ENCODE results near the gene ACTRT2. TPM values are rescaled to one million over a fixed set of nuclear protein-coding genes. Genes with fewer than 3 reads are reported as not detected.

ACTRT2 gene
- total RNA-seq, 1 experiment from 2014 or later: not detected

- H3K36me3 Mint-ChIP-seq (ENCODE audit: insufficient read depth, unreplicated experiment): no peaks in the 10 kb centered on the region
- no peak overlapping the region for H3K4me3 Mint-ChIP-seq (ENCODE audit: low read depth, unreplicated experiment)
- DNase-seq: no peak
- TF ChIP-seq, protein P1, sequence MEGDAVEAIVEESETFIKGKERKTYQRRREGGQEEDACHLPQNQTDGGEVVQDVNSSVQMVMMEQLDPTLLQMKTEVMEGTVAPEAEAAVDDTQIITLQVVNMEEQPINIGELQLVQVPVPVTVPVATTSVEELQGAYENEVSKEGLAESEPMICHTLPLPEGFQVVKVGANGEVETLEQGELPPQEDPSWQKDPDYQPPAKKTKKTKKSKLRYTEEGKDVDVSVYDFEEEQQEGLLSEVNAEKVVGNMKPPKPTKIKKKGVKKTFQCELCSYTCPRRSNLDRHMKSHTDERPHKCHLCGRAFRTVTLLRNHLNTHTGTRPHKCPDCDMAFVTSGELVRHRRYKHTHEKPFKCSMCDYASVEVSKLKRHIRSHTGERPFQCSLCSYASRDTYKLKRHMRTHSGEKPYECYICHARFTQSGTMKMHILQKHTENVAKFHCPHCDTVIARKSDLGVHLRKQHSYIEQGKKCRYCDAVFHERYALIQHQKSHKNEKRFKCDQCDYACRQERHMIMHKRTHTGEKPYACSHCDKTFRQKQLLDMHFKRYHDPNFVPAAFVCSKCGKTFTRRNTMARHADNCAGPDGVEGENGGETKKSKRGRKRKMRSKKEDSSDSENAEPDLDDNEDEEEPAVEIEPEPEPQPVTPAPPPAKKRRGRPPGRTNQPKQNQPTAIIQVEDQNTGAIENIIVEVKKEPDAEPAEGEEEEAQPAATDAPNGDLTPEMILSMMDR (IDR thresholded peaks at IDR 0.05; ENCODE audit: unreplicated experiment): no peak
- no TSS peak for BruUV-seq (replicated peaks)
- CTCF ChIA-PET: no interaction called here
- H3K9me3 Mint-ChIP-seq (ENCODE audit: low read depth, unreplicated experiment): peaks cover 2% of the 10 kb centered on the region
- H3K27me3 Mint-ChIP-seq (ENCODE audit: unreplicated experiment): peaks cover 64% of the 10 kb centered on the region
- no peaks in the 10 kb centered on the region for H3K4me1 Mint-ChIP-seq (ENCODE audit: low read depth, unreplicated experiment)
- H3K27ac Mint-ChIP-seq (ENCODE audit: unreplicated experiment): no peak overlapping the region
- intact Hi-C loops (cut with micrococcal nuclease; ENCODE audit: unreplicated experiment): loop anchor here (5.0 kb wide), 1 partner anchor 408 kb away; no protein-coding TSS in a partner anchor
Measured at GRCh38 chr1:3014443-3015268, 6.6 kb upstream of the ACTRT2 start.

DNA sequence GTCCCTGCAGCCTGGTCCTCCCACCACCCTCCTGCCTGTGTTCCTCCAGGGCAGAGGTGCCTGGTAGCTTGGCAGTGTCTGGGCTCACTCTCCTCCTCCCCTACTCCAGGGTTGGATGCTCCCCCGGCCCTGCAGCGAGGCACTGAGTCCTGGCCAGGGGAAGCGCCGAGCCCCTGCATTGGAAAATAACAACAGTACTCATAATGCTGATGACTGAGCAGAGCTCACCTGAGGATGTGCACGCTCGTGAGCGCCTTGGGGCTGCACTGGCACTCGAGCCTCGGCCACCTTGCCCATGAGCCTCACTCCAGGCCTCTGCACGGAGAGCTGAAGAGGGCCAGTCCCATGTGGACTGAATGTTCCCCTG lies 6.0 kb upstream of the ACTRT2 start:
- Mint-ChIP-seq H3K9me3 (ENCODE audit: low read depth, unreplicated experiment) (peaks cover 2% of the 10 kb centered on the region), H3K4me1 (ENCODE audit: low read depth, unreplicated experiment) (no peaks in the 10 kb centered on the region), H3K4me3 (ENCODE audit: low read depth, unreplicated experiment) (no peak overlapping the region), H3K27me3 (ENCODE audit: unreplicated experiment) (peaks cover 60% of the 10 kb centered on the region), H3K27ac (ENCODE audit: unreplicated experiment) (no peak overlapping the region), H3K36me3 (ENCODE audit: insufficient read depth, unreplicated experiment) (no peaks in the 10 kb centered on the region)
- TF ChIP-seq, protein P1 (IDR thresholded peaks at IDR 0.05; ENCODE audit: unreplicated experiment): no peak
- CTCF ChIA-PET: no interaction called here
- intact Hi-C loops (cut with micrococcal nuclease; ENCODE audit: unreplicated experiment): no loop called here
- no TSS peak for BruUV-seq (replicated peaks)
- DNase-seq: no peak

GRCh38 chr1:3015744-3016143 lies 5.5 kb upstream of the ACTRT2 start:
- Mint-ChIP-seq H3K9me3 (ENCODE audit: low read depth, unreplicated experiment) (peaks cover 2% of the 10 kb centered on the region), H3K27ac (ENCODE audit: unreplicated experiment) (no peak overlapping the region), H3K36me3 (ENCODE audit: insufficient read depth, unreplicated experiment) (no peaks in the 10 kb centered on the region), H3K27me3 (ENCODE audit: unreplicated experiment) (peaks cover 55% of the 10 kb centered on the region), H3K4me1 (ENCODE audit: low read depth, unreplicated experiment) (no peaks in the 10 kb centered on the region), H3K4me3 (ENCODE audit: low read depth, unreplicated experiment) (no peak overlapping the region)
- BruUV-seq (replicated peaks): no TSS peak
- CTCF ChIA-PET: no interaction called here
- intact Hi-C loops (cut with micrococcal nuclease; ENCODE audit: unreplicated experiment): no loop called here
- no peak for DNase-seq
- TF ChIP-seq, protein P1 (IDR thresholded peaks at IDR 0.05; ENCODE audit: unreplicated experiment): no peak

- intact Hi-C loops (cut with micrococcal nuclease; ENCODE audit: unreplicated experiment): no loop called here
- H3K27ac Mint-ChIP-seq (ENCODE audit: unreplicated experiment): no peak overlapping the region
- no TSS peak for BruUV-seq (replicated peaks)
- H3K9me3 Mint-ChIP-seq (ENCODE audit: low read depth, unreplicated experiment): no peaks in the 10 kb centered on the region
- H3K36me3 Mint-ChIP-seq (ENCODE audit: insufficient read depth, unreplicated experiment): no peaks in the 10 kb centered on the region
- no peak for DNase-seq
- peaks cover 49% of the 10 kb centered on the region for H3K27me3 Mint-ChIP-seq (ENCODE audit: unreplicated experiment)
- H3K4me1 Mint-ChIP-seq (ENCODE audit: low read depth, unreplicated experiment): no peaks in the 10 kb centered on the region
- CTCF ChIA-PET: no interaction called here
- TF ChIP-seq, protein P1 (IDR thresholded peaks at IDR 0.05; ENCODE audit: unreplicated experiment): no peak
- H3K4me3 Mint-ChIP-seq (ENCODE audit: low read depth, unreplicated experiment): no peak overlapping the region
Measured at GRCh38 chr1:3016641-3017439, 4.4 kb upstream of the ACTRT2 start.

All from Calu3 (cell line).